Stomach (tissue), 9 donors: ENCODE data around the gene RNF166. TPM values are rescaled to one million over a fixed set of nuclear protein-coding genes. Genes with fewer than 3 reads are reported as not detected.

Source experiments
- DNase-seq, 2 donors: peaks; one replicate each; pipeline versions ENCODE4 v3.0.0 to v3.0.0-alpha.2; 2013 to 2019
- H3K27ac ChIP-seq, 5 donors: fragments of 200-600 bp in 4 of 5; sonication (generic) in 4 of 5; one replicate each; pipeline ENCODE4 v1.5.1; 2013 to 2019; ENCODE audit warnings: mild to moderate bottlenecking in 1 of 5, moderate library complexity in 1 of 5
- H3K27me3 ChIP-seq, 3 donors: fragments of 200-600 bp; sonication (generic); one replicate each; pipeline ENCODE4 v1.5.1; 2017 to 2019; ENCODE audit warnings: mixed run types in 1 of 3
- H3K36me3 ChIP-seq, 4 donors: fragments of 200-600 bp; sonication (generic); 1 replicate in 3 of 4; 2 replicates in 1 of 4; pipeline ENCODE4 v1.5.1; 2016 to 2019
- H3K4me1 ChIP-seq, 4 donors: fragments of 200-600 bp; sonication (generic); one replicate each; pipeline ENCODE4 v1.5.1; 2016 to 2019
- H3K4me3 ChIP-seq, 4 donors: fragments of 200-600 bp; sonication (generic) in 3 of 4; one replicate each; pipeline ENCODE4 v1.5.1; 2016 to 2019; ENCODE audit warnings: mild to moderate bottlenecking in 1 of 4
- H3K9me3 ChIP-seq, 4 donors: fragments of 200-600 bp; sonication (generic); one replicate each; pipeline ENCODE4 v1.5.1; 2016 to 2019
- CTCF ChIP-seq, 7 experiments: fragments of 450-650 bp in 4 of 7; fragments of 200-600 bp in 3 of 7; sonication (generic) in 3 of 7; IDR thresholded peaks; one replicate each; pipeline ENCODE4 v1.5.1; 2016 to 2019; ENCODE audit warnings: antibody characterized with exemption in 7 of 7, control low read depth in 2 of 7, mild to moderate bottlenecking in 1 of 7
- EP300 ChIP-seq: sonication (generic); formaldehyde crosslinking; IDR thresholded peaks from one replicate; pipeline ENCODE4 v1.6.1; 2017; ENCODE audit warnings: antibody characterized with exemption
- POLR2A ChIP-seq, 4 donors: fragments of 450-650 bp; IDR thresholded peaks; one replicate each; pipeline ENCODE4 v1.6.1; 2016; ENCODE audit warnings: antibody characterized with exemption in 4 of 4, control low read depth in 2 of 4, mild to moderate bottlenecking in 1 of 4, moderate library complexity in 1 of 4
- POLR2AphosphoS5 ChIP-seq, 3 donors: sonication (generic); formaldehyde crosslinking; IDR thresholded peaks; one replicate each; pipeline ENCODE4 v1.6.1; 2016; ENCODE audit warnings: antibody characterized with exemption in 3 of 3
- WGBS, 5 donors: extraction: QIAGEN DNeasy Blood & Tissue Kit in 3 of 5; methylation state at CpG; one replicate each; pipeline versions ENCODE4 v1.1.5 to v1.1.7; 2013 to 2018; 5-methylcytosine and 5-hydroxymethylcytosine counted together
- intact Hi-C: fragments of 100-400 bp; cut with DNase I; formaldehyde crosslinking; loops from one replicate; pipeline ENCODE4 v1.15.1; 2023; ENCODE audit warnings: low total_unique reads
- polyA plus RNA-seq, 3 donors: library from polyadenylated mRNA; stranded (reverse); fragments of 200-250 nt; gene quantifications; one replicate each; pipeline ENCODE4 v1.2.3, GENCODE V29; 2013
- total RNA-seq, 5 donors: library from RNA; depleted of rRNA; stranded (reverse); fragments of >200 nt; gene quantifications; one replicate each; pipeline versions ENCODE4 v1.1.0 to v1.2.3, GENCODE V29; 2014 to 2016
- donor health status: healthy with polysubstance abuse.
- donor health status: Bipolar disorder and iron deficiency.
- donor health status: healthy.

The RNF166 gene
- total and polyA plus RNA-seq, 8 donors: 8.8 to 31.9 (median 13.9) TPM

- H3K4me3 ChIP-seq: no peak overlapping the region
- H3K9me3 ChIP-seq: no peaks in the 10 kb centered on the region
- H3K27ac ChIP-seq: no peak overlapping the region
- no peak for DNase-seq
- no peaks in the 10 kb centered on the region for H3K4me1 ChIP-seq
- TF ChIP-seq EP300: no peak
- no peak for TF ChIP-seq CTCF (IDR thresholded peaks at IDR 0.05)
- no peak for TF ChIP-seq POLR2A (IDR thresholded peaks at IDR 0.05)
- TF ChIP-seq POLR2AphosphoS5 (IDR thresholded peaks at IDR 0.05): no peak
- WGBS, 5 donors: 95 to 97% (median 95%) methylated on average over 18 to 28 of the region's 28 CpGs
- H3K27me3 ChIP-seq: no peaks in the 10 kb centered on the region
- H3K36me3 ChIP-seq: peaks cover 66 to 85% (median 85%) of the 10 kb centered on the region in 4 donors
- intact Hi-C loops: no loop called here
Observed at GRCh38 chr16:88726981-88727380, 20.8 kb upstream of the RNF166 start.

GRCh38 chr16:88726408-88726749 lies 20.2 kb upstream of the RNF166 start:
- 87 to 94% (median 92%) methylated on average over 6 to 17 of the region's 17 CpGs for WGBS, 5 donors
- Histone ChIP-seq H3K27ac (no peak overlapping the region), H3K36me3 (peaks cover 70 to 85% (median 85%) of the 10 kb centered on the region in 4 donors), H3K4me3 (no peak overlapping the region), H3K27me3 (no peaks in the 10 kb centered on the region), H3K4me1 (no peaks in the 10 kb centered on the region), H3K9me3 (no peaks in the 10 kb centered on the region)
- intact Hi-C loops: no loop called here
- no peak for DNase-seq
- no peak for TF ChIP-seq POLR2AphosphoS5 (IDR thresholded peaks at IDR 0.05)
- no peak for TF ChIP-seq EP300
- TF ChIP-seq CTCF (IDR thresholded peaks at IDR 0.05): no peak
- TF ChIP-seq POLR2A (IDR thresholded peaks at IDR 0.05): no peak

DNA sequence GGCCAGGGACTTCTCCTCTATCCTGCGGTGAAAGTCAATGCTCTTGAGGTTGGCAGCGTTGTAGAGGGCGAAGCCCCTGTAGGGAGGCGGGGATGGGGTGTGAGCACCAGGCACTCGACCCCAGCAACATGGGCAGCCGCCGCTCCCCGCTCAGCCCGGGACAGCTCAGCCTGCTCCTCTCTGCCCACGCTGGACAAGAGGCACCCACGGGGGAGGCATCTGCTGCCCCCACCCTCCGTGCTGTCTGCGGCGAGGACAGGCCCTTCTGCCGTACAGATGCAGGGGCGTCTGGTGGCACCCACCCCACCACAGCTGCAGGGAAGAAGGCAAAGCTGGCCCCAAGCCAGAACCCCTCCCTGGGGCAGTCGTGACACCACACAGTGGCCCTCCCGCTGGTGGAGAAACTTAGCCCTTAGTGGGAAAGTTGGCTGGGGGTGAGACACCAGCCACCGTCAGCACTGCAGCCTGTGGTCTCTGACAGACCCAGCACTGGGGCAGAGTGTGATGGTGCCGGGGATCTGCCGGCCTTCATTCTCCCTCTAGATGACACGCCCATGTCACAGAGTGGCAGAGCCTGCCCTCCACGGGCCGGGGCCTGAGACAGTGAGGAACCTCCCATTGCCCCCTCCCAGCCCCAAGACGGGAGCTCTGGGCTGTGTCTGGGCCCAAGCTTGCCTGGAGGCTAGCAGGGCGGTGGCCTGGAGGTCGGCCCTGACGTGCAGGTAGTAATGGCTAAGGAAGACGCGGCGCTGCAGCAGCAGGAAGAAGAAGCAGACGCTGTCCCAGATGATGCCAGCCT lies 19.6 kb upstream of the RNF166 start:
- Histone ChIP-seq H3K27me3 (no peaks in the 10 kb centered on the region), H3K27ac (no peak overlapping the region), H3K36me3 (peaks cover 70 to 85% (median 85%) of the 10 kb centered on the region in 4 donors), H3K4me3 (no peak overlapping the region), H3K4me1 (no peaks in the 10 kb centered on the region), H3K9me3 (no peaks in the 10 kb centered on the region)
- no peak for DNase-seq
- 81 to 91% (median 87%) methylated on average over 13 to 32 of the region's 32 CpGs for WGBS, 5 donors
- no peak for TF ChIP-seq POLR2A (IDR thresholded peaks at IDR 0.05)
- no peak for TF ChIP-seq POLR2AphosphoS5 (IDR thresholded peaks at IDR 0.05)
- TF ChIP-seq EP300: no peak
- TF ChIP-seq CTCF (IDR thresholded peaks at IDR 0.05): no peak
- intact Hi-C loops: no loop called here

GRCh38 chr16:88724855-88725555 lies 18.8 kb upstream of the RNF166 start:
- H3K36me3 ChIP-seq: peaks cover 74 to 85% (median 85%) of the 10 kb centered on the region in 4 donors
- no peak for TF ChIP-seq CTCF (IDR thresholded peaks at IDR 0.05)
- TF ChIP-seq EP300: no peak
- no peak for TF ChIP-seq POLR2AphosphoS5 (IDR thresholded peaks at IDR 0.05)
- TF ChIP-seq POLR2A (IDR thresholded peaks at IDR 0.05): no peak

More at GRCh38 chr16:88724855-88725555, 18.8 kb upstream of the RNF166 start:
- Histone ChIP-seq H3K4me3 (no peak overlapping the region), H3K27ac (no peak overlapping the region), H3K4me1 (no peaks in the 10 kb centered on the region), H3K9me3 (no peaks in the 10 kb centered on the region), H3K27me3 (no peaks in the 10 kb centered on the region)
- intact Hi-C loops: no loop called here
- WGBS, 5 donors: 88 to 90% (median 90%) methylated on average over 27 to 31 of the region's 31 CpGs
- no peak for DNase-seq
